Measurements from ENCODE around the gene MRPL58.
"Not testable (repeated sequence)": the region's sequence is repeated elsewhere in the genome, so short reads cannot be mapped to it uniquely, and the experiment has no call there.

MRPL58 gene

DNA sequence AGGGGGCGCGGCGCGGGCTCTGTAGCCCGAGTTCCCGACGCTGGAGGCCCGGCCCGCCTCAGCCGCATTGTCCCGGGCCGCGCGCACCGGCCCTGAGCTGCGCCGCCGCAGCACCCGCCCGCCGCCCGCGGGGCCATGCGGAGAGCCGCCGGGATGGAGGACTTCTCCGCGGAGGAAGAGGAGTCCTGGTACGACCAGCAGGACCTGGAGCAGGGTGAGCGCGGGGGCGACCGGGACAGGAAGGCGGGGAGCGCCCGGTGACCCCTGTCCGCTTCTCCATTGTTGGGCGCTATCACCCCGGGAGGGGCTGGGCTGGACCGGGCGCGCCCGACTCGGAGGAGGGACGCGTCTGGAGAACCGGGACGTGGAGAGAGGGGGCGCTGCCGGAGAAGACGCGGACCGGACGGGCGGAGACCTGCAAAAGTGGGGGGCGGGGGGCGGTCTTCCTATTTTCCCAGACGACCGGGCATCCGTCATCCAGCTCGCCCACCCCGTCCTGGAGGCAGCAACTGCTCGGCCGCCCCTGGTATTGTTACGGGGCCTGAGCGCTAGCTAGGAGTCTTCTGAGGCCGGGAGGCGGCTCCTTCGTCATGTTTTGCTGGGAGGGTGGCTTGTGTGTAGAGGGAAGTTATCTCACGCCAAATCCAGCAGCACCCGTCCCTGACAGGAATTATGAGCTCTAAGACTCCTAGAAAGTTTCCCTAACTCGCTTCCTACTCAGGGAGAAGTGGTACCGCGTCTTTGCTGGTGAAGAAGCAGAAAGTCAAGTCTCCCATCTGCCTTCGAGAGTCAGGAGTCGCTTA is 24.4 kb upstream of the MRPL58 start:
- DNase-seq = no peak

DNA sequence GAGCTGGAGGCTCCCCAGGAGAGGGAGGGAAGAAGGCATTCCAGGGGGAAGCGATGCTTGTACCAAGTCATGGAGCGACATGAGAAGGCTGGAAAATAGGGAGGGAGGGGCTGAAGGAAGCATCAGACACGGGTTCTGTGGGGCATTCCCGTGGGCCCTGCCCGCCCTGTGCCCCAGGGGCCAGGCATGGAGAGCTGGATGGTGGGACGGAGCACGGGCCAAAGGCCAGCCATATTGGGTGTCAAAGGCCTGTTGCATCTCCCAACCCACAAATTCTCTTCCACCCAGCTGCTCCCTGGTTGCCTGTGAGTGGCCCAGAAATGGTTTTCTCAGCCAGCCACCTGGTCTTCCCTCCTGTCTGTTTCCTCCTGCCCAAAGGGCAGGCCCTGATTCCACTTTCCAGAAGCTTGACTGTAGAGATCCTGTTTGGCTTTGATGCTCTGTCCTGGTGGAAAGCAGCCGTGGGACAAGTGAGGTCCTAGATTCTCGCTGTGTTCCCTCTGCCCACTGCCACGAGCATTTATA is 21.8 kb upstream of the MRPL58 start:
- DNase-seq = no peak

DNA sequence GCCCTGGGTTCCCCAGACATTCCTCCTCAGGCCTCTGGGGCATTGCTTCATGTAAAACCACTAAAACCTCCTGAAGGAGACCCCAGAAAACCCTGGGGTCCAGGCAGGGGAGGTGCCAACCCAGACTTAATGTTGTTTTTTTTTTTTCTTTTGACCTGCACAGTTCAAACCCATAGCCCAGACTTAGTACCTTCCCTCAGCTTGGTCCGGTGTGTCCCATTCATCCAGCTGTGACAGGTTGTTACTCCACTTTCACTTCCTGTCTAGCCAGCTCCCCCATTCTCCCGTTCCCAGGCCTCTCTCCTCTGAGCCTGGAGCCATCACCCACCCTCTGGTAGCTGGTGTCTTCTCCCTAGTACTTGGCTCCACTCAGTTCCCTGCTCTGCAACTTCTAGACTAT is 20.2 kb upstream of the MRPL58 start:
- no peak for DNase-seq

DNA sequence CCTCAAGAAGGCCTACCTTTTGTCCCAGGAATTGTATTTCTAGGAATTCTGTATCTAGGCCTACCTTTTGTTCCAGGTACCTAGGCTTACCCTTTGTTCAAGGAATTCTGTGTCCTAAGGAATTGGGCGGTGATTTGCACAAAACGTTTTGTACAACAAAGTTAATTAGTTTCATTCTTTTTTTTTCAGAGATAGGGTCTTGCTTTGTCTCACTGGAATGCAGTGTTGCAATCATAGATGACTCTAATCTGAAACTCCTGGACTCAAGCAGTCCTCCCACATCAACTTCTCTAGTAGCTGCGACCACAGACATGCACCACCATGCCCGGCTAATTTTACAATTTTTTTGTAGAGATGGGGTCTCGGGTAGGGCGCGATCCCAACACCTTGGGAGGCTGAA is 18.0 kb upstream of the MRPL58 start:
- no peak for DNase-seq

DNA sequence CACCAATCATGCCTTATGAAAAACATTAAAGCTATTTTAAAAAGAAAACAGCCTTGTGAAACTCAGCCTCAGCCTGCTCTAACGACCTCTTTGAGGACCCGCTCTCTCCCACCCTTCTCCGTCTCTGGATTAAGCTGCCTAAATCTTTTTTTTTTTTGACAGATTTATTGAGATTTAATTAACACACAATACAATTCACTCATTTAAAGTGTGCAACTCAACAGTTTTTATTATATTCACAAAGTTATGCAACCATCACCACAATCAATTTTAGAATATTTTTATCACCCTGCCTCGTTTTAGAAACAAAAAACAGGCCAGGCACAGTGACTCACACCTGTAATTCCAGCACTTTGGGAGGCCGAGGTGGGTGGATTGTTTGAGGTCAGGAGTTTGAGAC is 16.6 kb upstream of the MRPL58 start:
- DNase-seq = no peak

DNA sequence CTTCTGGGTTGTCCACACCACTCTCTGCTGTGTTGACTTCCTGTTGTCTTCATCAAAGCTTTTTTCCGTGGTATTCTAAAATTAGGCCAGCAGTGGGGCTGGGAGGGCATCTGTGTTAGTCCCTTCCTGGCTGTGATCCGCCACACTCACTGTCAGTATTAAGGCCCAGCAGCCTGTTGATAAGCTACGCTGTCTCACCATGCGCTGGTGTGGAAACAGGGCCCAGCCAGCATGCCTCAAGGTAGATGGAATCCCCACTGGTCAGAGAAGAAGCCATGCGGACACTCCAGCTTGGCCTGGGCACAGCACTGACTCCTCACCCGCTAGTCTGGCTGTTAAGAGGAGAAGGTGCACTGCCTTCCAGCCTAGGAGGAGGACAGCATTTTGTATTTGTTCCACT is 13.7 kb upstream of the MRPL58 start:
- DNase-seq = no peak

DNA sequence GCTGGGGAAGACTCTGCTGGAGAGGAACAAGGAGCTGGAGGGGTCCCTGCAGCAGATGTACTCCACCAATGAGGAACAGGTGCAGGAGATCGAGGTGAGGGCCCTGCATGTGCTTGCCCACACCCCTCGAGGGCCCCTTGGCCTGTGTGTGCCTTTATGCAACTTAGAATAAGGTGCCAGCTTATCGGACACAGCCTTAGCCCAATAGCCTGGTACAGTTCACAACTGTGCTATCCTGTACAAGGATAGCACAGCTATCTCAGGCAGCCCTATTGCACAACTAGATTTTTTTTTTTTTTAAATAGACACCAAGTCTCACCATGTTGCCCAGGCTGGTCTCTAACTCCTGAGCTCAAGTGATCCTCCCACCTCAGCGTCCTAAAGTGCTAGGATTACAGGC is 12.9 kb upstream of the MRPL58 start:
- no peak for DNase-seq

DNA sequence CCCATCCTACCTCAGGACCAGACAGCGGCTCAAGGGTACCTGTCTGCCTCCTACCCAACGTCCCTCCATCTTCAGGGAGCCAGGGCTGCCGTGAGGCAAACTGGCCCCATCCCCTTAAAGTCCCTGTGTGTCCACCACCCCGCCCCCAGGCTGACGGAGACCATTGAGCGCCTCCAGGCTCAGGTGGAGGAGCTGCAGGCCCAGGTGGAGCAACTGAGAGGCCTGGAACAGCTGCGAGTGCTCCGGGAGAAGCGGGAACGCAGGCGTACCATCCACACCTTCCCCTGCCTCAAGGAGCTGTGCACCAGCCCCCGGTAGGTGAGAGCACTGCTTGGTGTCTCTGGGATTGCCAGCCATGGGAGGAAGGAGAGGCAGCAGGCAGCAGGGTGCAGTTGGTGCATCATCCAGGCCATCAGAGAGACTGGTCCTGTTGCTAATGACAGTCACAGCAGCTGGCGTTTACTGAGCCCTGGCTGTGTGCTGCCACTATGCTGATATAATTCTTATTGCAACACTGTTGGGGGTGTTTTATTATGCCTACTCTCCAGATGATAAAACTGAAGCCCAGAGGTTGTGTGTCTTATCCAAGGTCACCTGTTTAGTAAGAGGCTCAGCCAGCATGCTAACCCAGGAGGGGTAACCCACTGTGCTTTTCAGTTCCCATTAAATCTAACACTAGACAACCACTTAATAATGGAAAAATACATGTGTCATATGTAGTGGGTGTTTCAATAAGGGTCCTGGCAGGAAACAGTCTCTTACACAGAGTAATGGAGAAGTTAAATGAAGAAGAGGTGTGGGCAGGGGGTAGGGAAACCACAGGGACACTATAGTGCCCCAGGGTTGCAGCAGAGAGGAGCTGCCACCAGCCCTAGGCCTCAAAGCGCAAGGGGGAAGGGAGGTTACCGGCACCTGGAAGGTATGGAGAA is 10.3 kb upstream of the MRPL58 start:
- no peak for DNase-seq

DNA sequence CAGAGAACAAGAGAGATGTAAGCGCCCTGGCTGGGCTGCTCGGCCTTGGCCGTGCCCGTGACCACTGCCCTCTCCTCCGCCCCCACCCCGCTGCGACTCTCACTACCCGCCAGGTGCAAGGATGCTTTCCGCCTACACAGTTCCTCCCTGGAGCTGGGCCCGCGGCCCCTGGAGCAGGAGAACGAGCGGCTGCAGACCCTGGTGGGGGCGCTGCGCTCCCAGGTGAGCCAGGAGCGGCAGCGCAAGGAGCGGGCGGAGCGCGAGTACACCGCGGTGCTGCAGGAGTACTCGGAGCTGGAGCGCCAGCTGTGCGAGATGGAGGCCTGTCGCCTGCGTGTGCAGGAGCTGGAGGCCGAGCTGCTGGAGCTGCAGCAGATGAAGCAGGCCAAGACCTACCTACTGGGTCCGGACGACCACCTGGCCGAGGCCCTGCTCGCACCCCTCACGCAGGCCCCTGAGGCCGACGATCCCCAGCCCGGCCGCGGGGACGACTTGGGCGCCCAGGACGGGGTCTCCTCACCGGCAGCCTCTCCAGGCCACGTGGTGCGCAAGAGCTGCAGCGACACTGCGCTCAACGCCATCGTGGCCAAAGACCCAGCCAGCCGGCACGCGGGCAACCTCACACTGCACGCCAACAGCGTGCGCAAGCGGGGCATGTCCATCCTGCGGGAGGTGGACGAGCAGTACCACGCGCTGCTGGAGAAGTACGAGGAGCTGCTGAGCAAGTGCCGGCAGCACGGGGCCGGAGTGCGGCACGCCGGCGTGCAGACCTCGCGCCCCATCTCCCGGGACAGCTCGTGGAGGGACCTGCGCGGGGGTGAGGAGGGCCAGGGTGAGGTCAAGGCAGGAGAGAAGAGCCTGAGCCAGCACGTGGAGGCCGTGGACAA is 9.2 kb upstream of the MRPL58 start:
- no peak for DNase-seq

DNA sequence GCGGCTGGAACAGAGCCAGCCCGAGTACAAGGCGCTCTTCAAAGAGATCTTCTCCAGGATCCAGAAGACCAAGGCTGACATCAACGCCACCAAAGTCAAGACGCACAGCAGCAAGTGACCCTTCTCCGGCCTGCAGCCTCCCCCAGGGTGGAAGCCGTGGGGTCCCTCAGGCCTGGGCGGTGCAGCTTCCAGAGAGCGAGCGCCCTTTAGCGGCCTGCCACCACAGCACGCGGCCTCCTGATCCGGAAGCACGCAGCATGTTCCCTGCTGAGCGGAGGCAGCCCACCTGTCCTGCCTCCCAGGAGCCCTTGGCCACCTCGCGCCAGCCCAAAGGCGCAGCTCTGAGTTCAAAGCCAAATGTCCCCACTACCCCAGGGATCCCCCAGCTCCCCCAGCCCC is 8.5 kb upstream of the MRPL58 start:
- DNase-seq = no peak

DNA sequence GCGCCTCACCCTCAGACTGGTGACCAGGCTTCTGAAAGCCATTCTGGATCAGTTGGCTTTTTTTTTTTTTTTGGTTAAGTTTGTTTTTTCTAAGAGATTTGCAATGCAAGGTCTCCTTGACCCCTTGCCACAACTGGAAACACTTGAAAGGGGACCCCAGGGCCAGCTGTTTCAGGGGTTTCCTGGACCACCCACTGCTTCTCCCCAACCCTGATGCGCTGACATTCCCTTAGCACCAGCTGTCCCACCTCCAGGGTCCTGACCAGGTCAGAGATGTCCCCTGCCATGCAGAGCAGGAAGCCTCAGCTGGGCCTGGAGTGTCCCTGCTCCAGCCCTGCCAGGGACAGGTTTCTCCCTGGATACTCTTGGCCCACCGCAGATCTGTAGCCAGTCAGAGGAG is 8.1 kb upstream of the MRPL58 start:
- DNase-seq = no peak

DNA sequence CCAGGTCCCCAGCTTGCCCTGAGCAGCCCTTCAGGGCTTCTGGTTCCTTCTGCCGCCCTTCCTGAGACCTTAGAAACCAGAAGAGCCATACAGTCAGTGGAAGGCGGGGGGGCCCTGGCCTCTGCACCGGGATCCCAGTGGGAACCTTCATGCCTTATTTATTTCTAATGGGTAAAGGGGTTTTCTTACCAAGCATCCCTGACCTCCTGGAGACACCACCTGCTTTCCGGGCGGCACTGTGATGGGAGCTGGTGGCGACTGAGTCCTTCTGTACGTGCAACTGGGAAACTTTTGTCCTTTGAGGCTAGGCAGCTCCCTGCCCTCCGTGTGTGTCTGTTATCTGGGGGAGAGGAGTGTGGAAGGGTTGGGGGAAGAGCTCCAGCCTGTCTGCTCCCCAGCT is 7.2 kb upstream of the MRPL58 start:
- no peak for DNase-seq

DNA sequence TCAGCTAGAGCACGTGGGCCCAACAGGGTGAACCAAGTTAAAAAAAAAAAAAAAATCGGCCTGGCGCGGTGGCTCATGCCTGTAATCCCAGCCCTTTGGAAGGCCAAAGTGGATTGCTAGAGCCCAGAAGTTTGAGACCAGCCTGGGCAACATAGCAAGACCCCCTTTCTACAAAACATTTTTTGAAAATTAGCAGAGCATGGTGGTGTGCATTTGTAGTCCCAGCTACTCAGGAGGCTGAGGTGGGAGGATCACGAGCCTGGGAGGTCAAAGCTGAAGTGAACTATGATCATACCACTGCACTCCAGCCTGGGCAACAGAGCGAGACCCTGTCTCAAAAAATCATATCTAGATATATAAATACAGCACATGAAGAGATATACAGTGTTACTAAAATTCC is 6.4 kb upstream of the MRPL58 start:
- not testable (repeated sequence) for DNase-seq

DNA sequence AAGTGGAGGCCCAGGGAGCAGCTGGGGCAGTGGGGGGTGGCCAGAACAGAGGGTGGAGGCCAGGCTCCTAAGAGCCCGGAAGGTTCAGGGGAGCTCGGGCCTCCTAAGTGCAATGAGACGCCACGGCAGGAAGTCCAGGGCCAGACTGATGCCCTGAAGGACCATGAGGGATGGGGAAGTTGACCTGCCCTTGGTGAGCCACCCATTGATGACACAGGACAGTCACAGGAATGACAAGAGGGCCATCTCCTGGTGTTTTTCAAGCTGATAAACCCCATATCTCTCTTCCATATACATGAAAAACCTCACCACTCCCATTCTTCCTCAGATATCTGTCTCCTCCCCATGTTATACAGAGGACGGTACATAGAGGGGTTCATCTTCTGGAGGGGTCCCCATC is 5.8 kb upstream of the MRPL58 start:
- no peak for DNase-seq

DNA sequence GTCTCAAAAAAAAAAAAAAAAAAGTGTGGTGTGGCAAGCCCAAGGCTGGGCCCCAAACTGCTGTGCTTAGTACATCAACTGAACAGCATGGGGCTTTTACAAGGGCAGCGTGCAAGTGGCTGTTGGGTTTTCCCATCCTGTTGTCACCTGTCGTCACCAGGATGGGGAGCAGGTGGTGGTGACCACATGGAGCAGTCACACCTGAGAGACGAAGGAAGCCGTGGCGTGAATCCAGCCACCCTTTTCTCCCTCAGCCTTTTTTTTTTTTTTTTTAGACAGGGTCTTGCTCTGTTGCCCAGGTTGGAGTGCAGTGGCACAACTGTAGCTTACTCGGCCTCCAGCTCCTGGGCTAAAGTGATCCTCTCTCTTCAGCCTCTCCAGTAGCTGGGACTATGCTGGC is 4.1 kb upstream of the MRPL58 start:
- DNase-seq = no peak

DNA sequence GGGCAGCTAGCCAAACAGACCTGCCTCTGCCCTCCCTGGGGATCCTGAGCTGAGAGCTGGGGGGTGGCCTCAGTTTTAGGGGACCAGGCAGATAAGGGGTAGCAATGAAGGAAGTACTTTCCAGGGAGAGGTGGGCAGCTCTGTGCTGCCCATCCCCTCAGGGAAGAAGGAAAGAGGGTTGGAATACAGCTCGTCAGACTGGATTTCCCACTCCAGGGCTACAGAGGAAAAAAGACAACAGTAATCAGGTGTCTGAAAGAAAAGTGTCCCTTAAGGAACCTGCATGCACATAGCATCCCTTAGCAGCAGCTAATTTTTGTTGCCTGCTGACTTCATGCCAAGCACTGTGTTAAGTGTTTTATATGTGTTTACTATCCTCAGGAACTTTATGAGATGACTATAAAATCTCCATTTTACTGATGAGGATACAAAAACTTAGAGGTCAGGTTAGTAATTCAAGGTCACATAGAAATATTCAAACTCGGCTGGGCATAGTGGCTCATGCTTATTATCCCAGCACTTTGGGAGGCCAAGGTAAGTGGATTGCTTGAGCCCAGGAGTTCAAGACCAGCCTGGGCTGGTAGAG is 3.2 kb upstream of the MRPL58 start:
- DNase-seq = no peak

DNA sequence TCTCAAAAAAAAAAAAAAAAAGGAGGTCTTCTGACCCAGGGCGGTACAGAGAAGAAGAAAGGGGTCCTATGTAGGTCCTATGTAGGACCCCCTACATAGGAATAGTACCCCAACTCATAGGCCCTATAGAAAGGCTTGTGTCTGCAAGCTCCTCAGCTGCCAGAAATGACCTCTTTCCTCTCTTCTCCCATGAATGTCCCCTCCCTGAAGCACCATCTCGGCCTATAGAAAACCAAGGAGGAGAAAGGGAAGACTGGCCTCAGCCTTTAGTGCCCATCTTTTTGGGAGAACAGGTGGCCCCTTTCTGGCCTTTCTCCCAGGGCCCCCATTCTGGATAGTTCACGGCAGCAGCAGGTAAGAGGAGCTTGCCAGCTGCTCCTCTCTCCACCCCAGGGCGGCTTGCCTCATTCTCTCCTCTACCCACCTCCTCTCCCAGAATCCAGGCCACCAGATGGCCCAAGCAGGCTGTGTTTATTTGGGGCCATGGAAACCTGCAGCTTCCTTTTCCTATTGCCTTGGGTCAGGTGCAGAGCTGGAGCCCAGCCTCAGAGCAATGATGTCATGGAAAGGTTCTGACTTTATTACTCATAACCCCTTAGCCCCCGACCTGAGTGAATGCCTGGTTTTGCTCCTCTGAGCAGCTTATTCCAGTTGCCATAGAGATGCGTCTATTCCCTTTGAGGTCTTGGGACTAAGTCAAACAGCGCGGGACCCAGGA is 1.6 kb upstream of the MRPL58 start:
- no peak for DNase-seq

DNA sequence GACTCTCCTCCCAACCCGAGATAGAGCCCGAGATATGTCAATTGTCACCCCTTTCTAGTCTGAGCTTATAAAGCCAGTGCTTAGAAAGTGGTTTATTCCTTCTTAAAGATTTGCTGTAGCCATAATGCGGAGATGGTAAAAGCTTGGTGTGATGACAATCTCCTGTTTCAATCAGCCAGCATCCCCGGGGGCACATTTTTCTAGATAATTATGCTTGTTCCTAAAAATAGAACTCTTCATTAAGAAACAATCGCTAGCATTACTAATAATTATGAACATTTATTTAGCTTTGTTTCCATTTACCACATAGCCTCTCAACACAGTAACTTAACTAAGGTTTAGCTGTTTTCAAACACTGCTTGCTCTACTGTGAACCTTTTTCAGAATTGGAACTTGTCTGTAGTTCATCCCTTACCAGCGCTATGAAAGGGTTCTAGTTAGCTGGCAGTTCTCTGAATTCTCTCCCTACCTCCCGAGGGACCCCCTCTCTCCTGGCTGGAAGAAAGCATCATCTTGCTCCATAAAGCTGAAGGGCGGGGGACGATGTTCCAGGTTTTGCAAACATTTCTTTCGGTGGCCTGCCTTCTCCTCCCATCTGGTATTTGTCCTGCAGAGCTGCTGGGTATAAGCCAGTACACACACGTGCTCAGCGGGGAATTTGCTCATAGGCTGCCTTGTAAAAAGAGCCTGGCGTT is 922 bp upstream of the MRPL58 start:
- DNase-seq = no peak

DNA sequence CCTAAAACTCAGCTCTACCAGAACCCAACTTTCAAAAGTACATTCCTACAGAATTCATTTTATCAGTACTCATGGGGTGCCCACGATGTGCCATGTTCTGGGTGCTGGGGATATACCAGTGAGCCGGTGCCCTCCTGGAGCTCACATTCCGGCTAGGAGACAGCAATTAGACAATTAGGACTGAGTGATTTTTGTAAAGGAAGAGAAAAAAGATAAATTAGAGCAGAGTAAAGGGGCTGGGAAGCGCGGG is 449 bp upstream of the MRPL58 start:
- no peak for DNase-seq

DNA sequence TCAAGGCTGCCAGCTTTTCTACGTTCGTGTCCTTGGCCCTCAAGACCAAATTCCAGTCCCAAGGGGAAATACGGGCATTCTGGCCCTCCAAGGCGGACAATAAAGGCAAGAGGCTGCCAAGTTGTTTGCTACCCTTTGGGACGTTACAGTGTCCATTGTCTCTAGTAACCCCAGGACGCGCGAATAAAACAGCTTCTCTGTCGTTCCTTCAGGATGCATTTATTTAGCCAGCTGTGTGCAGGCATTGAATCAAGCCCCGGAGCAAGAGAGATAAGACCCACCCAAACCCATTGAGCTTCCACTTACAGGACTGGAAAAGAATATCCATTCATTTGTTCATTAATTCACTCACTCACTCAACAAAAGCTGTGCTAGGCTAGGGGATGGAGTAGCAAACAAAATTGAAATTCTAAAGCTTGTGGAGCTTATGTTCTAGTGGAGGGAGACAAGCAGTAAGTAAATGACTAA is 656 bp downstream of the MRPL58 start:
- DNase-seq = no peak

DNA sequence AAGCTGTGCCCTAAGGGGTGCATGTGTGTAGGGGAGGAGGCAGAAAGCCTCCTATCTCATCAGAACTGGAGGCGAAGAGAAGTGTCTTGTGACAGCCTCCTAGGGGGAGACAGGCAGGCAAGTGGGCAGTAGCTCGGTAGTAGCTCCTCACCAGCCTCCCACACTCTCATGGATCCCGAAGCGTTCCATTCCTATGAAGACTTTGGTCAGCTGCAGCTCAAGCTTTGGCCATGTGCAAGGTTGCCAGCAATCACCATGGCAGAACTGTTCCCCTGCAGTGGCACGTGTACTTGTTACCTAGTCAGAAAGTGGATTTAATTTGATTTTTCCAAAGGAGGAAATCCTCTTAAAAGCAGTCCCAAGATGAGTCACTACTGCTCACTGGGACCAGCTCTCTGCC is 6.7 kb downstream of the MRPL58 start:
- DNase-seq = no peak
